GM19324 (cell line): ENCODE results near the gene ARHGAP9.
"Not testable (repeated sequence)": the region's sequence is repeated elsewhere in the genome, so short reads cannot be mapped to it uniquely, and the experiment has no call there.

Experiments used
- ATAC-seq: cut with Tn5 transposase; IDR thresholded peaks from one replicate; pipeline ENCODE4 v1.9.1; 2021; ENCODE audit warnings: mild to moderate bottlenecking, moderate library complexity; ENCODE audit not compliant: unreplicated experiment, low FRiP score

Gene ARHGAP9

DNA sequence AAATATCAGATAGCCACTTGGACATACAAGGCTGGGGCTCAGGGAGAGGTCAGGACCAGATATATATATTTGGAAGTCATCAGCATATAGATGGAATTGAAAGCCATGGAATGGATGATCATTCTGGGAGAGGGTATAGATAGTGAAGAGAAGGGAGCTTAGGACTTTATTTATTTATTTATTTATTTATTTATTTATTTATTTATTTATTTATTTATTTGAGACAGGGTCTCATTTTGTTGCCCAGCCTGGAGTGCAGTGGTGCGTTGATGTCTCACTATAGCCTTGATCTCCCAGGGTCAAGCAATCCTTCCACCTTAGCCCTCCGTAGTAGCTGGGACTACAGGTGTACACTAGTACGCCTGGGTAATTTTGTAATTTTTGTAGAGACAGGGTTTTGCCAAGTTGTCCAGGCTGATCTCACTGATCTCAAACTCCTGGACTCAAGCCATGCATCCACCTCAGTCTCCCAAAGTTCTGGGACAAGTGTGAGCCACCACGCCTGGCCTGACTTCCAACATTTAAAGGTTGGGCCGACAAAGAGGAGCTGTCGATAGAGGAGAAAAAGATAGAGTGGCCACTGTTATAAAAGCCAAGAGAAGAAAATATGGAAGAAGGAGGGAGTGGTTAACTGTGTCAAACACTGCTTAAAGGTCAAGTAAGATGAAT is 33.2 kb downstream of the ARHGAP9 start:
- ATAC-seq: no peak

DNA sequence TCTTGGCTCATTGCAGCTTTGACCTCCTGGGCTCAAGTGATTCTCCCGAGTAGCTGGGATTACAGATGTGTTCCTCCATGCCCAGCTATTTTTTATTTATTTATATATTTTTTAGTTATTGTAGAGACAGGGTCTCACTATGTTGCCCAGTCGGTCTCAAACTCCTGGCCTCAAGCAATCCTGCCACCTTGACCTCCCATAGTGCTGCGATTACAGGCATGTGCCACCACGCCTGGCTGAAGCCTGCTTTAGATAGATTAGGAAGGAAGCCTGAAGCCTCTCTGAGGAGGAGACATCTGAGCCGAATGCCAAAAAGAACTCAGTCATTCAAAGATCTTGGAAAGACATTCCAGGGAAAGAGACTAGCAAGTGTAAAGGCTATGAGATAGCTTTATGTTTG is 34.9 kb downstream of the ARHGAP9 start:
- ATAC-seq: no peak

DNA sequence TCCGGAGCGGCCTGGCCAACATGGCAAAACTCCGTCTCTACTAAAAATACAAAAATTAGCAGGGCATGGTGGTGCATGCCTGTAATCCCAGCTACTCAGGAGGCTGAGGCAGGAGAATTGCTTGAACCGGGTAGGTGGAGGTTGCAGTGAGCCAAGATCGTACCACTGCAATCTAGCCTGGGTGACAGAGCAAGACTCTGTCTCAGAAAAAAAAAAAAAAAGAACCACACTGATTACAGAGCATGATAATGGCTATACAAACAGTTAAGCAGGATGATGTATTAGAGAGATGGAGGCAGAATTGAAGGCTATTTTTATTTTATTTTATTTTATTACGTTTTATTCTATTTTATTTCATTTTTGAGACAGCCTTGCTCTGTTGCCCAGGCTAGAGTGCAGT is 35.3 kb downstream of the ARHGAP9 start:
- ATAC-seq: not testable (repeated sequence)

DNA sequence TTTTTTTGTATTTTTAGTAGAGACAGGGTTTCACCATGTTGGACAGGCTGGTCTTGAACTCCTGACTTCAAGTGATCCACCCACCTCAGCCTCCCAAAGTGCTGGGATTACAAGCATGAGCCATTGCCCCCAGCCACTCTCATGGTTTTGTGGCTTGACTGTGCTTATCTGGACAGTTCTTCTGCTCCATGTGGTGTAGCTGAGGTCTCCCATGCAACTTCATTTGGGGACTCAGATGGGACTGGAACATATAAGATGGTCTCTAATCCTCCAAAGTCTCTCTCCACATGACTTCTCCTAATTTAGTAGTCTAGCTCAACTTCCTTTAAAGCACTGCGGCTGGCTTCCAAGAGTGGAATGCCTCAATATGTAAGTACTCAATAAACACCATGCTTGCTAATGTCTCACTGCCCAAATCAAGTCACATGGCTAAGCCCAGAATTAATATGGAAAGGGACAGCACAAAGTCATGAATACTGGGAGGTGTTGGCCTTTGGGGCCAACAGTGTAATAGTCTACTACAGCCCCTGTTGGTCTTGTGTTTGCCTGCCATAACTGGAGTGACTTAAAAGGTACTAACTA is 37.7 kb downstream of the ARHGAP9 start:
- ATAC-seq: no peak

DNA sequence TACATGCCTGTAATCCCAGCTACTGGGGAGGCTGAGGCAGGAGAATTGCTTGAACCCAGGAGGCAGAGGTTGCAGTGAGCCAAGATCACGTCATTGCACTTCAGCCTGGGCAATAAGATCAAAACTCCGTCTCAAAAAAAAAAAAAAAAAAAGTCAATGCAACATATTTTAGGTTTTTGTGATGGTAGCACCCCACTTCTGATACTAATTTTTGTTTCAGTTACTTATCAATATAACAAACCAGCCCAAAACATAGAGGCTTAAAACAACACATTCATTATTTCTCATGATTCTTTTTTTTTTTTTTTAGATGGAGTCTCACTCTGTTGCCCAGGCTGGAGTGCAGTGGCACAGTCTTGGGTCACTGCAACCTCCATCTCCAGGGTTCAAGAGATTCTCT is 38.3 kb downstream of the ARHGAP9 start:
- not testable (repeated sequence) for ATAC-seq

DNA sequence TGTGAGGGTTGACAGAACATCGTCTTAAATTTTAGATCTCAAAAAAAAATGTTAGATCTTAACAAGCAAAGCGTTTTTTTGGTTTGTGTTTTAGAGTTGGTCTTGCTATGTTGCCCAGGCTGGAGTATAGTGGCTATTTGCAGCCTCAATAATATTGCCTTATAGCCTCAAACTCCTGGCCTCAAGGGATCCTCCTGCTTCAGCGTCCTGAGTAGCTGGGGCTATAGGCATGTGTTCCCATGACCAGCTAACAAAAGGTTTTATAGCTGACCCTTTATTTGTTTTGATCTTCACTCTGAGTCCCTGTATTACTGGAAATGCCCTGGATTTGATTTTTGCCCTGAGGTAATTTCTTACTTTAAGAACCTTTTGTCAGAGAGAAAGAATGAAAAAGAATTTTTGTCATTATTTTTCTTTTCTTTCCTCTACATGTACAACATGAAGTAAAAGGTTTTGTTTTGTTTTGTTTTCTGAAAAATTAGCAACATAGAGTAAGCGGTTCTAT is 39.9 kb downstream of the ARHGAP9 start:
- no peak for ATAC-seq

DNA sequence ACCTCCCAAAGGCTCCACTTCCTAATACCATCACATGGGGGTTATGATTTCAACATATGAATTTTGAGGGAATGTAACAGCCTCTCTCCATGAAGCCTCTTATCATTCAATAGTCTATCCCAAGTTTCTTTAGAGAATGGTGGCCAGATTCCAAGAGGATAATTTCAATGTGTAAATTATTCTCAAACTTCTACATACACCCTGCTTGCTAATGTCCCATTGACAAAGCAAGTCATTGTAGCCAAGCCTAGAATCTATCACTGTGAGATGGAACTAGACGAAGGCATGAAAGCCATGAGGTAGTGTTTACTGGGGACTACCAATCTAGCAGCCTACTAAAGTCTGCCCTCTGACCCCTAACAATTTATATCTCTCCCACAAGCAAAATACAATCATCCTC is 41.3 kb downstream of the ARHGAP9 start:
- ATAC-seq: no peak

DNA sequence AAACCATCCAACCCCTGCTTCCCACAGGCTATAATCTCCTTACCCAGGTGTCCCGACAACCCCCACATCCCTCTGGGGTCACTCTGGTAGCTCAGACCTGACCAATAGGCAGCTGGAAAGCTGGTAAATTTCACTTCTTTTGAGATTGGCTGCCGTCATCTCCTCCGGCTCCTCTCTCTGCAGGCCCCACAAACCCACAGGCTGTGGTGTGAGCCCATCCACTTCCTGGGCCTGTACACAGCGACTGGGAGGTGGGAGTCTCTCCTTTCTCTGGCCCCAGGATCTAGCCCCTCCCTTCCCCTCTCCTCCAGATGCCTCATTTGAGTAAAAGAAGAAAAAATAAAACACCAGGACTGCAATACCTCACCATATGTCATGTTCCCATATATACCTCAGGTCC is 44.4 kb downstream of the ARHGAP9 start:
- ATAC-seq: no peak

DNA sequence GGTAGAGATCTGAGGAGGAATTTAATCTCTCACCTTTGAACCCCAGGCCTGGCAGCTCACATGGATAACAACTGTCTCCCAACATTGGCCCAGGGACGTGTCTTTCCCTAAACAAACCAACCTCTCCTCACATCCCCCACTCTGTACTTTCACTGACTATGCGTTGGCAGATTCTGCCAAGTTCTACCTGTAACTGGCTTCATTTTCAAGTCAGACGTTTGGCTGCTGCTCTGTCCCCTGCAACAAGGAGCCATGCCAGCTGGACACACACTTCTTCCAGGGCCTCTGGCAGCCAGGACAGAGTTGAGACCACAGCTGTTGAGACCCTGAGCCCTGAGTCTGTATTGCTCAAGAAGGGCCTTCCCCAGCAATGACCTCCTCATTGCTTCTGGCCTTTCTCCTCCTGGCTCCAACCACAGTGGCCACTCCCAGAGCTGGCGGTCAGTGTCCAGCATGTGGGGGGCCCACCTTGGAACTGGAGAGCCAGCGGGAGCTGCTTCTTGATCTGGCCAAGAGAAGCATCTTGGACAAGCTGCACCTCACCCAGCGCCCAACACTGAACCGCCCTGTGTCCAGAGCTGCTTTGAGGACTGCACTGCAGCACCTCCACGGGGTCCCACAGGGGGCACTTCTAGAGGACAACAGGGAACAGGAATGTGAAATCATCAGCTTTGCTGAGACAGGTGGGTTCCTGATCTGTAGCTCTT is 45.0 kb downstream of the ARHGAP9 start, which contains the start of gene INHBC:
Gene INHBC, plus strand, starts transcription at position 268 of the 707 bp plus-strand sequence. Its CDS starts 103 bp downstream, at position 371.
- ATAC-seq: no peak

DNA sequence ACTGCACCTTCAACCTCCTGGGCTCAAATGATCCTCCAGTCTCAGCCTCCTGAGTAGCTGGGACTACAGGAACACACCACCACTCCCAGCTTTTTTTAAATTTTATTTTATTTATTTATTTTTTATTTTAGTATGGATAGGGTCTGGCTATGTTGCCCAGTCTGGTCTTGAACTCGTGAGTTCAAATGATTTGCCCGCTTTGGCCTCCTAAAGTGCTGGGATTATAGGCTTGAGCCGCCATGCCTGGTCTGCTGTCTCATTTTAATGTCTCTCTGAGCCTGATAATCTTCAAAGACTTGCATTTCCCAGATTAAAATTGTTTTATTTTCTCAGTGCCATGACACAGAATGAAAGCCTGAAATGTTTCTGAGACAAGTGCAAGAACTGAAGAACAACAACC is 46.3 kb downstream of the ARHGAP9 start:
- ATAC-seq: no peak

DNA sequence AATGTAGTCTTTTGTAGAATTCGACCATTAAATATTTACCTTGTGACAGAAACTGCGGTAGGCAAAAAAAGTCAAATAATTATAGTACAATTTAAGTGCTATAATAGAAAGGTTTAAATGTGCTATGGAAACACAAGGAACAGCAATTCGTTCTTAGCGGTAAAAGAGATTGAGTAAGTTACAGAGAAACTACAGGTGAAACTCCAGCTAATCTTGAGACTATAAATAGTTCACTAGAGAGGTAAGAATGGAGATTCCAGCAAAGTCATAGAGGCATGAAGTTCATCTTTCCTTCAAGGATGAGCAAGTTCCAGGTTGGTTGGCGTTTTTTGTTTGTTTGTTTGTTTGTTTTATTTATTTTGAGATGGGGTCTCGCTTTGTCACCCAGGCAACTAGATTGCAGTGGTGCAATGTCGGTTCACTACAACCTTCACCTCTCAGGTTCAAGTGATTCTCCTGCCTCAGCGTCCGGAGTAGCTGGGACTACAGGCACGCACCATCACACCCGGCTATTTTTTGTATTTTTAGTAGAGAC is 47.9 kb downstream of the ARHGAP9 start:
- no peak for ATAC-seq

DNA sequence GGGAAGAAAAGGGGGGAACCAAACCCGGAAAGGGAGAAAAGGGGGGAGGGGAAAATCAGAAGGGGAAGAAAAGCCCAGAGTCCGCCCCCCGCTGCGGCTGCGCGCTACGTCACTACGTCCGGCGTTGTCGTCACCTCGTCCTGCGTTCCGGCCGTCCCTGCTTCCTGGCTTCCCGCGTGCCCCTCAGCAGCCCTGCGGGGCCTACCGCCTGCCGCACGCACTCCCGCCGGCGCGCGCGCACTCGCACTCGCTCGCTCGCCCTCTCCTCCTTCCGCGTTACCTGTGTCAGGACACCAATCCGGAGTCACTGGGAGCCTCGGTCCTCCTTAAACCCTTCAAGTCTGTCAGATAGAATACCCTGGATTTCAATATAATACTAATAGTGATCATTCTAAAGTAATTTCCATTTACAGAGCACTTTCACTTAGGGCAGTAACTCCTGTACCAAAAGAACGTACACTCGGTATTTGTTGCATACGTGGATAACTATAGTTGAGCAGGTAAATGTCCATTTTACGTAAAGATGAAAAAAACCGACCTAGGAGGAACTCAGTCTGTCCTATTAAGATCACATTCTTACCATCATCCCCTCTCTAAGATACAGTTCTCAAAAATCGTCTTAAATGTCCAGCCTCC is 48.6 kb downstream of the ARHGAP9 start, which contains the start of gene R3HDM2:
Gene R3HDM2, minus strand, starts transcription at position 113 of the 636 bp plus-strand sequence. CDS start 120,615 bp downstream, outside the sequence.
- peak; percentile 95 for ATAC-seq

DNA sequence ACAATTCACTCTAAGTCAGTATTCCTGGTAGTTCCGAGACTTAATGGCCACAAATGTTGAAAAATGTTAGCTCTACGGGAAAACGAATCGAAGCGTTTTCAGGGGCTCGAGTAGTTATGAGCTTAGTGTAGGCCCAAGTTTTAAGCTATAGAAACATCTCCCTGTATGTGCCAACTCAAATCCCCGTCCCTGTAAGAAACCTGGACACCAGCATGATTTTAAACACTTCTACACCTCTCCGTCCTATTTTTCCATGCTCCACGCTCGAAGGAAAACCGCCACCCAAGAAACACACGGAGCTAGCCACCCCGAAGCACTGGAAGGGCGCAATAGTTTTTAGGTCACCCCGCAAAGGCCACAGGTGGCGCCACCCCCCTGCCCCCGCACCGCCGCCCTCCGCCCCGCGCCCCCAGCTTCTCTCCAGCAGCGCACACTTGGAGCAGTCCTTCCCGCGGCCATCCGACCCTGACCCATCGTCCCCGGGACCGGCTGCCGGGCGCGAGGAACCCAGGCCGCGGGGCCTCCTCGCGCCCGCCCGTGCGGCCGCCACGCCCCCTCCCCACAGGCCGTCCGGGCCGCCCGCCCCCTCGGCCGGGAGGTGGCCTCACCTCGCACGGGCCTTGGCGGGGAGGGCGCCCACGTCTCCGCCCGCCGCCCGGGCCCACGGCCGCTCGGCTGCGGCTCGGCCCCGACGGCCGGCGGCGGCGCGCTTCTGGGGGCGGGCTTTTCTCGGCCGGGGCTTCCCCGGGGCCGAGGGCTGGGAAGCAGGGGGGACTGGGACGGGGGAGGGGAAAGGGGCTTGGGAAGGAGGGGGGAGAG is 49.3 kb downstream of the ARHGAP9 start:
- peak; percentile 66 for ATAC-seq

DNA sequence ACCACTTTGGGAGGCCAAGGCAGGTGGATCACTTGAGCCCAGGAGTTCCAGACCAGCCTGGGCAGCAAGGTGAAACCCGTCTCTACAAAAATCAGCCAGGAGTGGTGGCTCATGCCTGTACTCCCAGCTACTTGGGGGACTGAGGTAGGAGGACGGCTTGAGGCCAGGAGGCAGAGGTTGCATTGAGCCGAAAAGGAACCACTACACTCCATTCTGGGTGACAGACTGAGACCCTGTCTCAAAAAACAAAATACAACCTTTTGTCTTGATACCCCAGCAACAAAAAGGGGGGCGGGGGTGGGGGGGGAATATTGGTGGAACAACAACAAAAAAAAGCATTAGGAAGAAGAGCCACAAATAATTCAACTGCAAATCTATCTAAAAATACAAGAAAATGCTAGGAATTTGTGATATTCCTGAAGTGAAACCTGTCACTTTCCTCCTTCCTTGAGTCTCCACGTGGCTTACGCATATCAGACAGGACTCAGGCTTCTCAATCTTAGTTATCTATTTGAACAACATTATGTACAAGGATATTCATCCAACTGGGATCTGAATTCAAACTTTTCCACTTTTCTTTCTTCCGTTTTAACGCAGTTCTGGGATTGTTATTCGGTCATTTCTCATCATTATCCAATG is 50.1 kb downstream of the ARHGAP9 start:
- ATAC-seq: no peak

DNA sequence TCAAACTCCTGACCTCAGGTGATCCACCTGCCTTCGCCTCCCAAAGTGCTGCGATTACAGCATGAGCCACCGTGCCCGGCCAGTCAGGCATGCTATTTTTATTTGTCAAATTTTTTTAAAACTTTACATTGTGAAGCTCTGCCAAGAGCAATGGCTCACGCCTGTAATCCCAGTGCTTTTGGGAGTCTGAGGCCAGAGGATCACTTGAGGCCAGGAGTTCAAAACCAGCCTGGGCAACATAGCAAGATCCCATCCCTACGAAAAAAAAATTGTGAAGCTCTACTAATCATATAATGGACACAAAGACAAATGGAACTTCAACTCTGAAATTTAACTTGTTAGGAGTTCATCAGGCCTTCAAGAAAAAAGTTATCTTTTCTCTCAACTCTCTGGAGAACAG is 50.7 kb downstream of the ARHGAP9 start:
- no peak for ATAC-seq

DNA sequence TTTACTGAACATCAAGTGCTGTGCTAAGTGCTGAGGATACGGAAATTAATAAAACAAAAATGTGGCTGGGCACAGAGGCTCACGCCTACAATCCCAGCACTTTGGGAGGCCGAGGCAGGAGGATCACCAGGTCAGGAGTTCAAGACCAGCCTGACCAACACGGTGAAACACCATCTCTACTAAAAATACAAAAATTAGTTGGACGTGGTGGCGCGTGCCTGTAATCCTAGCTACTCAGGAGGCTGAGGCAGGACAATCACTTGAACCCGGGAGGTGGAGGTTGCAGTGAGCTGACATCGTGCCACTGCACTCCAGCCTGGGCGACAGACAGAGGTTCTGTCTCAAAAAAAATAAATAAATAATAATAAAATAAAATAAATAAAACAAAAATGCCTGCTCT is 52.7 kb downstream of the ARHGAP9 start:
- ATAC-seq: not testable (repeated sequence)
